ENCODE results near the gene ABCA13.
A peak's percentile ranks its signal among the peaks of the same experiment; 100 is the strongest.

DNA sequence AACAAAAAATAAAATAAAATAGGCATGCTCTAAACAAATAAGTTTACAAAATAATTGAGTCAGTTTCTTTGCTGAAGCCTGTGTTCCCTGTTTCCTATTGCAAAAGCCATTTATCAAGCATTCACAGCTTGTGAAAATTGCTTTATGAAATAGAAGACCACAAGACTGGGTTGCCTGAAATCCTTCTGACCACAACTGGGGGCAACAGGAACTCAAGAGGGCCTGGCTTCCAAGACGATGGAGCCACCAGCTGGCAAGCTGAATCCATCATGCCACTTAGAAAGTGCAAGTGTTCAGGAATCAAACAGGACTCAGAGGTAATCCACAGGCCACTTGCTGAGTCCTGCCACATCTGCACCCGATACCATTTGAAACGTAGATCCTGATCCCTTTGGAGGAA, 752 bp upstream of the ABCA13 start:
- TF ChIP-seq, protein P1, sequence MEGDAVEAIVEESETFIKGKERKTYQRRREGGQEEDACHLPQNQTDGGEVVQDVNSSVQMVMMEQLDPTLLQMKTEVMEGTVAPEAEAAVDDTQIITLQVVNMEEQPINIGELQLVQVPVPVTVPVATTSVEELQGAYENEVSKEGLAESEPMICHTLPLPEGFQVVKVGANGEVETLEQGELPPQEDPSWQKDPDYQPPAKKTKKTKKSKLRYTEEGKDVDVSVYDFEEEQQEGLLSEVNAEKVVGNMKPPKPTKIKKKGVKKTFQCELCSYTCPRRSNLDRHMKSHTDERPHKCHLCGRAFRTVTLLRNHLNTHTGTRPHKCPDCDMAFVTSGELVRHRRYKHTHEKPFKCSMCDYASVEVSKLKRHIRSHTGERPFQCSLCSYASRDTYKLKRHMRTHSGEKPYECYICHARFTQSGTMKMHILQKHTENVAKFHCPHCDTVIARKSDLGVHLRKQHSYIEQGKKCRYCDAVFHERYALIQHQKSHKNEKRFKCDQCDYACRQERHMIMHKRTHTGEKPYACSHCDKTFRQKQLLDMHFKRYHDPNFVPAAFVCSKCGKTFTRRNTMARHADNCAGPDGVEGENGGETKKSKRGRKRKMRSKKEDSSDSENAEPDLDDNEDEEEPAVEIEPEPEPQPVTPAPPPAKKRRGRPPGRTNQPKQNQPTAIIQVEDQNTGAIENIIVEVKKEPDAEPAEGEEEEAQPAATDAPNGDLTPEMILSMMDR (IDR thresholded peaks at IDR 0.05; ENCODE audit: insufficient read depth, low read length): no peak
- TF ChIP-seq POLR2AphosphoS5 (IDR thresholded peaks at IDR 0.05; ENCODE audit: low read depth) (peak; percentile 73), GABPA (IDR thresholded peaks at IDR 0.05; ENCODE audit: low read depth) (no peak)
- TF ChIP-seq, protein P2, sequence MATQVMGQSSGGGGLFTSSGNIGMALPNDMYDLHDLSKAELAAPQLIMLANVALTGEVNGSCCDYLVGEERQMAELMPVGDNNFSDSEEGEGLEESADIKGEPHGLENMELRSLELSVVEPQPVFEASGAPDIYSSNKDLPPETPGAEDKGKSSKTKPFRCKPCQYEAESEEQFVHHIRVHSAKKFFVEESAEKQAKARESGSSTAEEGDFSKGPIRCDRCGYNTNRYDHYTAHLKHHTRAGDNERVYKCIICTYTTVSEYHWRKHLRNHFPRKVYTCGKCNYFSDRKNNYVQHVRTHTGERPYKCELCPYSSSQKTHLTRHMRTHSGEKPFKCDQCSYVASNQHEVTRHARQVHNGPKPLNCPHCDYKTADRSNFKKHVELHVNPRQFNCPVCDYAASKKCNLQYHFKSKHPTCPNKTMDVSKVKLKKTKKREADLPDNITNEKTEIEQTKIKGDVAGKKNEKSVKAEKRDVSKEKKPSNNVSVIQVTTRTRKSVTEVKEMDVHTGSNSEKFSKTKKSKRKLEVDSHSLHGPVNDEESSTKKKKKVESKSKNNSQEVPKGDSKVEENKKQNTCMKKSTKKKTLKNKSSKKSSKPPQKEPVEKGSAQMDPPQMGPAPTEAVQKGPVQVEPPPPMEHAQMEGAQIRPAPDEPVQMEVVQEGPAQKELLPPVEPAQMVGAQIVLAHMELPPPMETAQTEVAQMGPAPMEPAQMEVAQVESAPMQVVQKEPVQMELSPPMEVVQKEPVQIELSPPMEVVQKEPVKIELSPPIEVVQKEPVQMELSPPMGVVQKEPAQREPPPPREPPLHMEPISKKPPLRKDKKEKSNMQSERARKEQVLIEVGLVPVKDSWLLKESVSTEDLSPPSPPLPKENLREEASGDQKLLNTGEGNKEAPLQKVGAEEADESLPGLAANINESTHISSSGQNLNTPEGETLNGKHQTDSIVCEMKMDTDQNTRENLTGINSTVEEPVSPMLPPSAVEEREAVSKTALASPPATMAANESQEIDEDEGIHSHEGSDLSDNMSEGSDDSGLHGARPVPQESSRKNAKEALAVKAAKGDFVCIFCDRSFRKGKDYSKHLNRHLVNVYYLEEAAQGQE (IDR thresholded peaks at IDR 0.05; ENCODE audit: insufficient replicate concordance, low read depth): no peak
